Fibroblast of villous mesenchyme (primary cell): ENCODE data around the gene DDX24. TPM values are rescaled to one million over a fixed set of nuclear protein-coding genes. Genes with fewer than 3 reads are reported as not detected.

Source experiments
- DNase-seq: peaks from one replicate; pipeline ENCODE4 v3.0.0-alpha.2; 2010; ENCODE audit warnings: low read depth
- H3K4me3 ChIP-seq: 2 replicates; pipeline ENCODE4 v1.5.1; 2011; ENCODE audit warnings: low read depth, mild to moderate bottlenecking, low read length
- total RNA-seq: library from RNA; depleted of rRNA; stranded (reverse); fragments of >200 nt; gene quantifications from 2 replicates; pipeline ENCODE4 v1.2.3, GENCODE V29; 2012
- TF ChIP-seq, protein P1 (sequence below): IDR thresholded peaks from 2 replicates; pipeline ENCODE4 v1.5.1; 2012; ENCODE audit warnings: low read depth, mild to moderate bottlenecking, low read length; ENCODE audit not compliant: insufficient read depth

DDX24 gene
- total RNA-seq, 1 donor, result 128 TPM

- DNase-seq, result no peak
- TF ChIP-seq, protein P1, sequence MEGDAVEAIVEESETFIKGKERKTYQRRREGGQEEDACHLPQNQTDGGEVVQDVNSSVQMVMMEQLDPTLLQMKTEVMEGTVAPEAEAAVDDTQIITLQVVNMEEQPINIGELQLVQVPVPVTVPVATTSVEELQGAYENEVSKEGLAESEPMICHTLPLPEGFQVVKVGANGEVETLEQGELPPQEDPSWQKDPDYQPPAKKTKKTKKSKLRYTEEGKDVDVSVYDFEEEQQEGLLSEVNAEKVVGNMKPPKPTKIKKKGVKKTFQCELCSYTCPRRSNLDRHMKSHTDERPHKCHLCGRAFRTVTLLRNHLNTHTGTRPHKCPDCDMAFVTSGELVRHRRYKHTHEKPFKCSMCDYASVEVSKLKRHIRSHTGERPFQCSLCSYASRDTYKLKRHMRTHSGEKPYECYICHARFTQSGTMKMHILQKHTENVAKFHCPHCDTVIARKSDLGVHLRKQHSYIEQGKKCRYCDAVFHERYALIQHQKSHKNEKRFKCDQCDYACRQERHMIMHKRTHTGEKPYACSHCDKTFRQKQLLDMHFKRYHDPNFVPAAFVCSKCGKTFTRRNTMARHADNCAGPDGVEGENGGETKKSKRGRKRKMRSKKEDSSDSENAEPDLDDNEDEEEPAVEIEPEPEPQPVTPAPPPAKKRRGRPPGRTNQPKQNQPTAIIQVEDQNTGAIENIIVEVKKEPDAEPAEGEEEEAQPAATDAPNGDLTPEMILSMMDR, result no peak
- no peak overlapping the region for H3K4me3 ChIP-seq
These were observed 41.4 kb upstream of the DDX24 start for GRCh38 chr14:94122438-94122837.

DNA sequence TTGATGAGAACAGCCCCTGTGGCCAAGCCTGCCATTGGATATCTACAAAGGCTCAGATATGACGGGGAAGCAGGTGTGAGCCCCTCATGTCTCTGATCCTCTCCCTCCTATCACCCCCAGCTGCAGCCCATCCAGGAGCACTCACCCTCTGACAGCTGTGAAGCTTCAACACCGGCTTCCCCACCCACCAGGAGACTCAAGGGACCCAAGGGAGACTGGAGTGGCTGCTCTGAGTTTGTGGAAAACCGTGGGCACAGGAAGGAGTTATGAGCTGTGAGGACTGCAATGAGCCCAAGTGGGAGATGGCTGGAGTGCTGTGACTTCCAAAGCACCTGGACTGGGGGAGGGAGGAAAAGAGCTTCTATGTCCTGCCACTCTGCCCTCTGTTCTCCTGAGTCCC, 40.5 kb upstream of the DDX24 start:
- TF ChIP-seq, protein P1, result no peak
- H3K4me3 ChIP-seq, result no peak overlapping the region
- DNase-seq, result no peak

DNA sequence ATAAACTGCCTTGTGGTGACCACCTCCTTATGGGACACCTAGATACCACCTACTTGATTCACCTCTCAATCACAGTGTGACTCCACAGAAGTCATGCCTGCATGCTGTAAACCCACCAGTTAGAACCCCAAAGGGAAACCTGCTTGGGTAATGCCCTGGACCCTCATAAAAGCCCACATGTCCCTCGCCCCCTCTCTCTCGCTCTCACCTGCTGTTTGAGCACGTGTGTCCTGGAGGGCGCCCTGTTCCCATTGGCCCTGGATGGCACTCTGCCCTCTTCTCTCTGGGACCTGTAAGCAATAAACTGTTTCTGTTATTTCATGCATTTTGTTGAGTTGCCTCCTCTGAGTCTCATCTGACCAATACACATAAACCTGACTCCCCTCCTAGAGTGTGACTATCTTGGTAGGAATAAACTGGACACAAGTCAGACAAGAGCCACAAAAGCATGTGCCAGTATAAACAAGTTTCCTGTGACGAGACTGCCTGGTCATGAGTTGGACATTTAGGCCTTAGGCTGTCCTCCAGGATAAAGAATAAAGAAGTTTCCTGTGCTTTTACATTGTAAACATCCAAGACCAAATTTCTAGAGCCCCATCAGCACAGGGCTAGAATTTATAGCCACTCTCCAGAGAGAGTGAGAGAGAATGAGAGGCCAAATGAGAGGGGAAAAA, 39.8 kb upstream of the DDX24 start:
- H3K4me3 ChIP-seq, result no peak overlapping the region
- TF ChIP-seq, protein P1, result no peak
- peak; percentile 29 for DNase-seq

DNA sequence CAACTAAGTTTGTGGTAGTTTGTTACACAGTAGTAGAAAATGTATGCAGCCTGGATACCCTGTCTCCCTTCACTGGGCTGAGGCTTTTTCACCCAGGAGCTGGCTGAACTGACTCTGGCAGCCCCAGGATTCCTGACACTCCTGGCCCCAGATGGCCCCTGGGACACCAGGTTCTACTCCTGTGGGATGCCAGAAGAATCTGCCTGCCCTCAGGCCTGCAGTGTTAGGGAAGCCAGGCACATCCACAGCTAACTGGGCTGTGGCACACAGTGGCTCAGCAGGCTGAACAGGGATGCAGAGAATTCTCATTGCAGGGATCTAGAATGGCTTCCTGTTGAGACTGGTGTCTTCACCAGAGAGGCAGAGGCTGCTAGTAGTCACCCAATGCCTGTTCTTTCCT, 38.1 kb upstream of the DDX24 start:
- TF ChIP-seq, protein P1, result no peak
- DNase-seq, result no peak

GRCh38 chr14:94117856-94118255, 36.9 kb upstream of the DDX24 start:
- no peak for DNase-seq
- TF ChIP-seq, protein P1, result no peak

More for the DNA sequence above, 38.1 kb upstream of the DDX24 start:
- no peak overlapping the region for H3K4me3 ChIP-seq

DNA sequence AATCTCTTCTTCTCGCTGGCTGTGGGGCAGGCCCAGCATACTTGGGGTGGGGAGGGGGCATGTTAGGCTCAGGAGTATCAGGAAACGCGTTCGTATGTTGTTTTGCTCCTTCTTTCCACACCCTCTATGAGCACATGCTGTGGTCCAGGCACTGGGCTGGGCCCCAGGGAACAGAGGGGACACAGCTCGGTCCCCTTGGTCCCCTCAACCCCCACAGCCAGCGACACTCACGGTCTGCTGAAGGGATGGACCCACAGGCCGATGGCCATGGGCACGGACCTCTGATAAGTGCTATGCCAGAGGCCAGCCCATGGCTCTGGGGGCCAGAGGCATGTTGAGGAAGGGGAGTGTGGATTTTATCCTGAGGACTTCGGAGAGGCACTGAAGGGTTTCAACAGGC, 35.7 kb upstream of the DDX24 start:
- no peak for DNase-seq
- no peak overlapping the region for H3K4me3 ChIP-seq
- TF ChIP-seq, protein P1, result no peak

More at GRCh38 chr14:94117856-94118255, 36.9 kb upstream of the DDX24 start:
- no peak overlapping the region for H3K4me3 ChIP-seq

DNA sequence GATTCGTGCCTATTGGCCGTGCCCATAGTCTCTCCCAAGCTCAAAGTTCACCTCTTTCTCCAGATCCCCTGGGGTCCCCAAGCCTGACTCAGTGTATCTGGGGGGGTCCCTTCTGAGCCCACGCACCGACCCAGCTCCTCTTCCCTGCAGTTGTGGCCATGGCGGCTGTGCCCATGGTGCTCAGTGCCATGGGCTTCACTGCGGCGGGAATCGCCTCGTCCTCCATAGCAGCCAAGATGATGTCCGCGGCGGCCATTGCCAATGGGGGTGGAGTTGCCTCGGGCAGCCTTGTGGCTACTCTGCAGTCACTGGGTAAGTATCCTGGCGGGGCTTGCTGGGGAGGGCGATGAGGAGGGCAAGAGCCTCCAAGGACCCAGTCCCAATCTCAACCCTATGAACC, 34.6 kb upstream of the DDX24 start:
- TF ChIP-seq, protein P1, result no peak
- DNase-seq, result no peak
- H3K4me3 ChIP-seq, result no peak overlapping the region
